H54 (cell line): Measurements from ENCODE around the gene COQ8B.
"Not testable (repeated sequence)": the region's sequence is repeated elsewhere in the genome, so short reads cannot be mapped to it uniquely, and the experiment has no call there.

ENCODE experiments used
- DNase-seq: peaks from one replicate; pipeline ENCODE4 v3.0.0; 2011; ENCODE audit warnings: low spot score, mixed read lengths; ENCODE audit not compliant: insufficient read length
- FAIRE-seq: peaks from 3 replicates; lab custom pipeline; 2011; peaks lifted over from hg19 to GRCh38; lab: Jason Lieb, UNC
- POLR2A ChIP-seq: IDR thresholded peaks from 2 replicates; pipeline ENCODE4 v1.6.1; 2011; ENCODE audit warnings: low read depth, mild to moderate bottlenecking, low read length

Gene COQ8B

GRCh38 chr19:40668991-40669614 lies 47.6 kb downstream of the COQ8B start:
- DNase-seq (no peak), FAIRE-seq (no peak)
- no peak for TF ChIP-seq POLR2A

GRCh38 chr19:40667602-40668001 lies 49.1 kb downstream of the COQ8B start:
- DNase-seq (no peak), FAIRE-seq (no peak)
- no peak for TF ChIP-seq POLR2A

- TF ChIP-seq POLR2A: no peak
- no peak for DNase-seq
- FAIRE-seq: no peak
Observed at GRCh38 chr19:40666803-40667438, 49.8 kb downstream of the COQ8B start.

DNA sequence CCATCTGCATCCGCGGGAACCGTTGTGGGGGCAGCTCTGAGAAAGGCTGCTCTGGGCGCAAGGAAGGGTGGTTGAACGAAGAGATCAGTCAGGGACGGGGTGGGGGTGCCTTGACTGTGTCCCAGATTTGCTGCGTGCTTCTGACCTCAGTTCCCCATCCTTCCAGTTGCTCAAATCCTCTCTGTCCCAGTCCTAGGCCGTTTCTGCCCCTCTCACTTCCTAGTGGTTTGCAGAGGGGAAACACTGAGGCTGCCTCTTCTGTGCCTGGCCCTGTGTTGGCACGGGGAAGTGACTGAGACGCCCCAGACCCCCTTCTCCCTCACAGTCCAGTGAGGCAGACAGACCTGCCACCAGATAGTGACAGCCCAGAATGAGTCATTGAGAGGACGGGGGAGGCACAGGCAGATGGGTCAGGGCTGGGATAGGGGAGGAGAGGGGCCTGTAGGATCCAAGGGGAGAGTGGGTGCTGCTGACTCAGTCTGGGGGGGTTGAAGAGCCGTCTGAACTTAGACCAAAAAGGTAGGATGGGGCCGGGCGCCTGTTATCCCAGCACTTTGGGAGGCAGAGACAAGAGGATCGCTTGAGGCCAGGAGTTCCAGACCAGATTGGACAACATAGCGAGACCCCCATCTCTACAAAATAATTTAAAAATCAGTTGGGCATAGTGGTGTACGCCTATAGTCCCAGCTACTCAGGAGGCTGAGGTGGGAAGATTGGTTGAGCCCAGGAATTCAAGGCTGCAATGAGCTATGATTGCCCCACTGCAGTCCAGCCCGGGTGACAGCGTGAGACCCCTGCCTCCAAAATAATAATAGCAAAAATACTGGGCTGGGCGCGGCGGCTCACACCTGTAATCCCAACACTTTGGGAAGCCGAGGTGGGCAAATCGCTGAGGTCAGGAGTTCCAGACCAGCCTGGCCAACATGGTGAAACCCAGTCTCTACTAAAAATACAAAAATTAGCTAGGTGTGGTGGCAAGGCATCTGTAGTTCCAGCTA lies 52.7 kb downstream of the COQ8B start:
- DNase-seq (no peak), FAIRE-seq (no peak)
- TF ChIP-seq POLR2A: 0 out of 2 replicates have a peak, but pooled peaks have one; percentile 3

DNA sequence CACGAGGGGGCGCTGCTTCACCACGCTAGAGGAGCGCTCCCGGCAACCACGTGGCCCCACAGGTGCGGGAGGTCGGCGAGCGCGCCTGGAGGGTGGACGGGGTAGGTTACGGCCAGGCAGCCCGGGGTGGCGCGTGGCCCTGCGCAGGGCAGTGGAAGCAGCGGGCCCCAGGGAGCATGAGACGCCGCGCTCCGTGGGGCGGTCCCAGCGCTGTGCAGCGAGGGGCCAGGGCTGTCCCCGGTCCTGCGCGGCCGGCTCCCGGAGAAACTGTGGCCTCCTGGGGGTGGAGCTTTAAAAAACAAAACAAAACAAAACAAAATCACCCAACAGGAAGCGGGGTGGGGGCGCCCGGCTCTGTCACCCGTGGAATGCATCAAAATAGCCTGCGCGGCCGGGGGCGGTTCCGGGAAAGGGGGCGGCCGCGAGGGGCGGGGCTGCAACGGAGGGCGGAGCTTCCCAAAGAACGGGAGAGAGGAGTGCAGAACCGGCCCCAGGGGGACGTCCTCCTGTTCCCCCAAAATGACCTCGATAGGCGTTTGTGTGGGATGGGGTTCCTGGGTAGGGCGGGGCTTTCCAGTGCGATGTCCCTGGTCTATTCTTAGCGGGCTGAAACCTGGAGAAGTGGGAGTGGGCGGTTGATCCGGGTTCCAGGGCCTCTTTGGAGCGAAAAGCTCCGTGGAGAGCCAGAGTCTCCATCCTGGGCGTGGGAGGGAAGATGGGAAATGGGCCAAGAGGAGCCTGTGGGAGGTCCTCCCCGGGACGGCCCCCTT lies 53.6 kb downstream of the COQ8B start:
- TF ChIP-seq POLR2A: no peak
- FAIRE-seq: no peak
- DNase-seq: peak; percentile 93

GRCh38 chr19:40661616-40662015 lies 55.1 kb downstream of the COQ8B start:
- FAIRE-seq (no peak), DNase-seq (no peak)
- TF ChIP-seq POLR2A: no peak

- no peak for TF ChIP-seq POLR2A
- DNase-seq (no peak), FAIRE-seq (no peak)
Observed at GRCh38 chr19:40659566-40659965, 57.1 kb downstream of the COQ8B start.

GRCh38 chr19:40659116-40659515 lies 57.6 kb downstream of the COQ8B start:
- TF ChIP-seq POLR2A: no peak
- DNase-seq (no peak), FAIRE-seq (no peak)

DNA sequence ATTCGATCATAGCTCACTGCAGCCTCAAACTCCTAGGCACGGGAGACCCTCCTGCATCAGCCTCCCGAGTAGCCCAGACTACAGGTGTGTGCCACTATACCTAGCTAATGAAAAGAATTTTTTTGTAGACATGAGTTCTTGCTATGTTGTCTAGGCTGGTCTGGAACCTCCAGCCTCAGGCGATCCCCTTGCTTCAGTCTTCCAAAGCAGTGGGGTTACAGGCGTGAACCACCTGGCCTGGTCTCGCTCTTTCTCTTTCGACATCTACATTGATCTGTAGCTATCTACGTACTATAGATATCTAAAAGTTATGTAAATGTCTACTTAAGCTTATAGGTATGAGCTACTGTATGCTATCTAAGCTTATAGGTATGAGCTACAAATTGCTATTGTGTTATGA lies 58.7 kb downstream of the COQ8B start:
- FAIRE-seq: no peak
- DNase-seq: no peak

DNA sequence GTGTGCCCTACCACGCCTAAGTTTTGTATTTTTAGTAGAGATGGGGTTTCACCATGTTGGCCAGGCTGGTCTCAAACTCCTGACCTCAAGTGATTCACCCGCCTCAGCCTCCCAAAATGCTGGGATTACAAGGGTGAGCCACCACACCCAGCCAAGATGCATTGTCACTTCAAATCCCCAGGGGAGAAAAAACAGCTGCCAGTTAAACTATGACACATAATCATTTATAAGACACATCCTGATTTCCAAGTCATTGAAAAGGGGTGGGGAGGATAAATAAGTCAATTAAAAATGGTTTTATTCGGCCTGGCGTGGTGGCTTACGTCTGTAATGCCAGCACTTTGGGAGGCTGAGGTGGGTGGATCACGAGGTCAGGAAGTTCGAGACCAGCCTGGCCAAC lies 61.0 kb downstream of the COQ8B start:
- not testable (repeated sequence) for FAIRE-seq

More for the DNA sequence above, 58.7 kb downstream of the COQ8B start:
- TF ChIP-seq POLR2A: no peak

GRCh38 chr19:40652303-40652702 lies 64.4 kb downstream of the COQ8B start:
- FAIRE-seq, DNase-seq: not testable (repeated sequence)

More for the DNA sequence above, 61.0 kb downstream of the COQ8B start:
- DNase-seq: not testable (repeated sequence)

- FAIRE-seq (no peak), DNase-seq (no peak)
- no peak for TF ChIP-seq POLR2A
Observed at GRCh38 chr19:40650749-40651305, 65.9 kb downstream of the COQ8B start.

- DNase-seq, FAIRE-seq: not testable (repeated sequence)
Observed at GRCh38 chr19:40649903-40650675, 66.6 kb downstream of the COQ8B start.
